Loucy (cell line): ENCODE results near the gene SIX6.

Source experiments
- H2AFZ ChIP-seq: fragments of 200-600 bp; sonication (generic); 2 replicates; pipeline ENCODE4 v1.6.0; 2016; ENCODE audit warnings: antibody characterized with exemption, mild to moderate bottlenecking, low read length, moderate library complexity
- H3F3A ChIP-seq: fragments of 200-600 bp; 2 replicates; pipeline ENCODE4 v1.6.0; 2016; ENCODE audit warnings: antibody characterized with exemption, low read depth, mild to moderate bottlenecking
- H3K27me3 ChIP-seq: fragments of 200-600 bp; sonication (generic); 2 replicates; pipeline ENCODE4 v1.6.1; 2014; ENCODE audit warnings: low read length, mild to moderate bottlenecking; ENCODE audit not compliant: insufficient read depth, poor library complexity, severe bottlenecking
- H3K36me3 ChIP-seq: fragments of 200-600 bp; sonication (generic); 2 replicates; pipeline ENCODE4 v1.6.1; 2016; ENCODE audit warnings: low read length; ENCODE audit not compliant: insufficient read depth
- H3K4me1 ChIP-seq: fragments of 200-600 bp; sonication (generic); 2 replicates; pipeline ENCODE4 v1.5.1; 2014; ENCODE audit warnings: low read length, mild to moderate bottlenecking; ENCODE audit not compliant: insufficient read depth, poor library complexity, severe bottlenecking
- H3K4me2 ChIP-seq: fragments of 200-600 bp; sonication (generic); 2 replicates; pipeline ENCODE4 v1.6.0; 2014; ENCODE audit warnings: antibody characterized with exemption, low read length, low read depth, mild to moderate bottlenecking; ENCODE audit not compliant: poor library complexity, severe bottlenecking
- H3K4me3 ChIP-seq: fragments of 200-600 bp; sonication (generic); 2 replicates; pipeline ENCODE4 v1.5.1; 2014; ENCODE audit warnings: low read length, mild to moderate bottlenecking, mixed read lengths; ENCODE audit not compliant: poor library complexity, severe bottlenecking
- H3K79me2 ChIP-seq: fragments of 200-600 bp; sonication (generic); 2 replicates; pipeline ENCODE4 v1.6.1; 2014; ENCODE audit warnings: low read length; ENCODE audit not compliant: insufficient read depth
- H3K9ac ChIP-seq: fragments of 200-600 bp; sonication (generic); 2 replicates; pipeline ENCODE4 v1.6.0; 2014; ENCODE audit warnings: mild to moderate bottlenecking, low read depth, low read length, moderate library complexity; ENCODE audit not compliant: poor library complexity, severe bottlenecking
- H3K9me2 ChIP-seq: fragments of 200-600 bp; sonication (generic); replicated peaks from 2 replicates; pipeline ENCODE4 v1.6.1; 2016; ENCODE audit warnings: low read depth, low read length, mixed read lengths
- H3K9me3 ChIP-seq: fragments of 200-600 bp; sonication (generic); 2 replicates; pipeline ENCODE4 v1.6.1; 2014; ENCODE audit warnings: mild to moderate bottlenecking, antibody characterized with exemption, low read length, low read depth; ENCODE audit not compliant: insufficient read depth
- H4K20me1 ChIP-seq: fragments of 200-600 bp; sonication (generic); 2 replicates; pipeline ENCODE4 v1.6.0; 2014; ENCODE audit warnings: antibody characterized with exemption, low read length, mild to moderate bottlenecking; ENCODE audit not compliant: insufficient read depth, poor library complexity, severe bottlenecking
- EZH2phosphoT487 ChIP-seq: fragments of 200-600 bp; IDR thresholded peaks from 2 replicates; pipeline ENCODE4 v1.6.1; 2018; ENCODE audit warnings: antibody characterized with exemption, mild to moderate bottlenecking, moderate library complexity, borderline replicate concordance
- TF ChIP-seq, protein P1 (sequence below): fragments of 200-600 bp; sonication (generic); conservative IDR thresholded peaks from 2 replicates; pipeline ENCODE4 v1.5.1; 2014; ENCODE audit warnings: mild to moderate bottlenecking, antibody characterized with exemption, low read length

The SIX6 gene

DNA sequence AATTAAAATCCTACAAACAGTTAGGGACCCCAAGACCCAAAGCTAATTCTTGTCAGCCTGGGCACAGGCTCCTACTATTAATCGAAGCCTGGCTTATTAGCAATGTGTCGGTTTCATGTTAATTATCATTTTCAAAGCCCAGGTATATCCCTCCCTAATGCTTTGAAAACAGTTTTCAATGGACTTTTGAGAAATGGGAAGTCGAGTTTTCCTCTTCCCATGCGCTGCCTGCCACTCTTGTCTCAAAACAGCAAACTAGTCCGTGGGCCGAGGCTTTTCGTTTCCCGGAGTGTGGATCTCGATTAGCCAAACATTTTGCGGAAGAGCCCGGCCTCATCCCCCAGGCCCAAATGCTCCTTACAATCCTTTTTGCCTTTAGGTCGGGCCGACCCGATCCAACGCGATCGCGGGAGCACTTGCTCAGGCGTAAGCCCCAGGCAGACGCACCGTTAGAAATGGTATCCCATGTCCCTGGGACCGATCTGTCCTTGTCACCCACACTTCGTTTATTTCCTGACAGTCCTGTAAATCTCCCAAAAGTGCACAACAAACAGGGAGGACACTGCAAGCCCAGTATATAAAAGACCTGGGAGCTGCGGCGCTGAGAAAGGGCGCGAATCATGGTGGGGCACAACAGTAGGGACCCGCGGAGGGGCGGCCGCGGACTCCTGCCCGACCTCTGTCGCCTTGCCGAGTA is 1.5 kb downstream of the SIX6 start:
- TF ChIP-seq EZH2phosphoT487 = no peak
- TF ChIP-seq, protein P1, sequence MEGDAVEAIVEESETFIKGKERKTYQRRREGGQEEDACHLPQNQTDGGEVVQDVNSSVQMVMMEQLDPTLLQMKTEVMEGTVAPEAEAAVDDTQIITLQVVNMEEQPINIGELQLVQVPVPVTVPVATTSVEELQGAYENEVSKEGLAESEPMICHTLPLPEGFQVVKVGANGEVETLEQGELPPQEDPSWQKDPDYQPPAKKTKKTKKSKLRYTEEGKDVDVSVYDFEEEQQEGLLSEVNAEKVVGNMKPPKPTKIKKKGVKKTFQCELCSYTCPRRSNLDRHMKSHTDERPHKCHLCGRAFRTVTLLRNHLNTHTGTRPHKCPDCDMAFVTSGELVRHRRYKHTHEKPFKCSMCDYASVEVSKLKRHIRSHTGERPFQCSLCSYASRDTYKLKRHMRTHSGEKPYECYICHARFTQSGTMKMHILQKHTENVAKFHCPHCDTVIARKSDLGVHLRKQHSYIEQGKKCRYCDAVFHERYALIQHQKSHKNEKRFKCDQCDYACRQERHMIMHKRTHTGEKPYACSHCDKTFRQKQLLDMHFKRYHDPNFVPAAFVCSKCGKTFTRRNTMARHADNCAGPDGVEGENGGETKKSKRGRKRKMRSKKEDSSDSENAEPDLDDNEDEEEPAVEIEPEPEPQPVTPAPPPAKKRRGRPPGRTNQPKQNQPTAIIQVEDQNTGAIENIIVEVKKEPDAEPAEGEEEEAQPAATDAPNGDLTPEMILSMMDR = no peak
- Histone ChIP-seq H2AFZ (no peak overlapping the region), H3K4me1 (no peaks in the 10 kb centered on the region), H3K4me3 (no peak overlapping the region), H3K9ac (no peak overlapping the region), H3K27me3 (no peaks in the 10 kb centered on the region), H3K9me2 (no peaks in the 10 kb centered on the region), H3K79me2 (no peaks in the 10 kb centered on the region), H3K9me3 (no peaks in the 10 kb centered on the region), H4K20me1 (no peaks in the 10 kb centered on the region), H3K4me2 (no peak overlapping the region), H3F3A (no peaks in the 10 kb centered on the region), H3K36me3 (no peaks in the 10 kb centered on the region)

DNA sequence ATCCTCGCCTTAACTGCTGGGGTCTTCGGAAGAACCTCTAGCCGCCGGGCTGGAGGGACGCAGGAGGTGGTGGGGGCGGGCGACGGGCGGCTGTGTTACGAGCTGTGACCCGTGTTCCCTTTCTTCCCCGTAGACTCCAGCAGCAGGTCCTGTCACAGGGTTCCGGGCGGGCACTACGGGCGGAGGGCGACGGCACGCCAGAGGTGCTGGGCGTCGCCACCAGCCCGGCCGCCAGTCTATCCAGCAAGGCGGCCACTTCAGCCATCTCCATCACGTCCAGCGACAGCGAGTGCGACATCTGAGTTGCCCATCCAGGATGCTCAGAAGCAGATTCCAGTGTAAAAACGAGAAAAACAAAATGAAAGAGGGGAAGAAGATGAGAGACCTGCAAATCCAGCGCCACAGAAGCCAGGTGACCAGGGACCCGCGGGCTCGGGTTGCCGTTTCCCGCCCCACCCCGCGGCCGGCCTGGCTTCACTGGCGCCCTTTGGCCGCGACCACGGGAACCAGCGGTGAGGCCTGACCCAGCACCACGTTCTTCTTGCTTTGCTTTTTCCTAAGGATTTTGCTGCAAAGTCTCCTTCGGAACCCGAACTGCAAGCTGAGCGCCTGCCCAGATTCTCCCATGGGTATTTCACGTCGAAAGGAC is 2.1 kb downstream of the SIX6 start:
- Histone ChIP-seq H3K79me2 (no peaks in the 10 kb centered on the region), H3K4me1 (no peaks in the 10 kb centered on the region), H3K9ac (no peak overlapping the region), H2AFZ (no peak overlapping the region), H4K20me1 (no peaks in the 10 kb centered on the region), H3F3A (no peaks in the 10 kb centered on the region), H3K4me2 (no peak overlapping the region), H3K27me3 (no peaks in the 10 kb centered on the region), H3K4me3 (no peak overlapping the region), H3K36me3 (no peaks in the 10 kb centered on the region), H3K9me2 (no peaks in the 10 kb centered on the region), H3K9me3 (no peaks in the 10 kb centered on the region)
- TF ChIP-seq, protein P1 = no peak
- TF ChIP-seq EZH2phosphoT487 = no peak

DNA sequence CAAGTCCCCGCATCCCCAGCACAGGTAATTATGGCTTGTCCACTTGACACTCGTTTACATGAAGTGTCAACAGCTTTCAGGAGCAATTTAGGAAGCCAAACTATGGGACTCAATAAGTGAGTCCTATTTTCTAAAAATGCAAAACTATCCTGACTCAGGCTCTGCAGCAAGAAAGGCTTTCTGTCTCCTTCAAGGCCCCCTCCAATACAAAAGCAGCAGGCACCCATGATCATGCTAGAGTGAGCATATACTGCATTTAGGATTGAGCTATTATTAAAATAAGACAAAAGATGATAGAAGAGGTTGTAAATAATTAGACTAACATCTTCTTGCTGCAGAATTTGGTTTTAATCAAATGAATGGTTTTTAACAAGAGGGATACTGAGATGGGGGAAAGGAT is 3.2 kb downstream of the SIX6 start:
- no peak for TF ChIP-seq EZH2phosphoT487
- TF ChIP-seq, protein P1 = no peak
- Histone ChIP-seq H3K36me3 (no peaks in the 10 kb centered on the region), H3K27me3 (no peaks in the 10 kb centered on the region), H3K4me3 (no peak overlapping the region), H3K9me2 (no peaks in the 10 kb centered on the region), H3K9me3 (no peaks in the 10 kb centered on the region), H4K20me1 (no peaks in the 10 kb centered on the region), H2AFZ (no peak overlapping the region), H3K79me2 (no peaks in the 10 kb centered on the region), H3K4me2 (no peak overlapping the region), H3K9ac (no peak overlapping the region), H3F3A (no peaks in the 10 kb centered on the region), H3K4me1 (no peaks in the 10 kb centered on the region)
